Superior temporal gyrus (tissue), 1 donor: Measurements from ENCODE around the gene SV2B.

Source experiments
- DNase-seq: peaks from one replicate; pipeline ENCODE4 v3.0.0-alpha.2; 2016; ENCODE audit errors: extremely low spot score

SV2B gene

GRCh38 chr15:91192285-91192684 lies 92.2 kb downstream of the SV2B start:
- no peak for DNase-seq

GRCh38 chr15:91192690-91193377 lies 92.8 kb downstream of the SV2B start:
- DNase-seq, result no peak

GRCh38 chr15:91193378-91193720 lies 93.3 kb downstream of the SV2B start:
- no peak for DNase-seq

- no peak for DNase-seq
Observed at GRCh38 chr15:91196127-91196526, 96.1 kb downstream of the SV2B start.

- no peak for DNase-seq
Observed at GRCh38 chr15:91196768-91197167, 96.7 kb downstream of the SV2B start.

GRCh38 chr15:91199511-91199910 lies 99.5 kb downstream of the SV2B start:
- DNase-seq, result no peak

- no peak for DNase-seq
Observed at GRCh38 chr15:91200101-91200754, 100.2 kb downstream of the SV2B start.

GRCh38 chr15:91202510-91203102 lies 102.5 kb downstream of the SV2B start:
- DNase-seq, result no peak

- no peak for DNase-seq
Observed at GRCh38 chr15:91203619-91204203, 103.7 kb downstream of the SV2B start.

GRCh38 chr15:91208371-91208770 lies 108.3 kb downstream of the SV2B start:
- no peak for DNase-seq

- no peak for DNase-seq
Observed at GRCh38 chr15:91209318-91209717, 109.3 kb downstream of the SV2B start.

GRCh38 chr15:91209726-91210125 lies 109.7 kb downstream of the SV2B start:
- no peak for DNase-seq

GRCh38 chr15:91214675-91215590 lies 114.9 kb downstream of the SV2B start:
- DNase-seq, result no peak

GRCh38 chr15:91216000-91216399 lies 115.9 kb downstream of the SV2B start:
- DNase-seq, result peak; percentile 67

- peak; percentile 55 for DNase-seq
Observed at GRCh38 chr15:91219206-91219605, 119.1 kb downstream of the SV2B start.

GRCh38 chr15:91222052-91222451 lies 122.0 kb downstream of the SV2B start:
- DNase-seq, result no peak

- DNase-seq, result no peak
Observed at GRCh38 chr15:91223863-91224262, 123.8 kb downstream of the SV2B start.

- peak; percentile 82 for DNase-seq
Observed at GRCh38 chr15:91224755-91225380, 124.8 kb downstream of the SV2B start.

GRCh38 chr15:91225741-91226140 lies 125.7 kb downstream of the SV2B start:
- DNase-seq, result no peak

GRCh38 chr15:91227117-91227516 lies 127.1 kb downstream of the SV2B start:
- DNase-seq, result no peak

GRCh38 chr15:91227766-91228165 lies 127.7 kb downstream of the SV2B start:
- no peak for DNase-seq
